ENCODE measurements around the gene TAF10.

DNA sequence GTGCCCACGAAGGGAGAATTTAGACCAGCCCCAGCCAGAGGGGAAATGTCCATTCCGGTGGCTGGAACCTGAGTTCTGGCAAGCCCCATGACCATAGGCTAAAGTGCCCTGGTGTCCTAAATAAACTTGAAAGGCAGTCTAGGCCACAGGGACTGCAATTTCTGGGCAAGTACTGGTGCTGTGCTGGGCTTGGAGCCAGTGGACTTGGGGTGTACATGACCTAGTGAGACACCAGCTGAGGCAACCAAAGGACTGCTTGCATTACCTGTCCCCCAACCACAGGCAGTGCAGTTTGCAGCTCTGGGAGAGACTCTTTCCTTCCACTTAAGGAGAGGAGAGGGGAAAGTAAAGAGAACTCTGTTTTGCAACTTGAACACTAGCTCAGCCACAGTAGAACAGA lies 32.3 kb downstream of the TAF10 start:
- TF ChIP-seq CTCF (IDR thresholded peaks at IDR 0.05) = no peak
- TF ChIP-seq POLR2A (IDR thresholded peaks at IDR 0.05) = no peak

All from testis (tissue), 2 donors.